ENCODE results near the gene MIDN.

Gene MIDN

GRCh38 chr19:1220976-1221903 lies 27.1 kb upstream of the MIDN start:
- no peak for DNase-seq (ENCODE audit: low read depth)

GRCh38 chr19:1221904-1222255 lies 26.5 kb upstream of the MIDN start:
- no peak for DNase-seq (ENCODE audit: low read depth)

- no peak for DNase-seq (ENCODE audit: low read depth)
These were observed 26.0 kb upstream of the MIDN start for GRCh38 chr19:1222394-1222793.

GRCh38 chr19:1223018-1223855 lies 25.1 kb upstream of the MIDN start:
- no peak for DNase-seq (ENCODE audit: low read depth)

GRCh38 chr19:1224047-1224825 lies 24.1 kb upstream of the MIDN start:
- no peak for DNase-seq (ENCODE audit: low read depth)

- DNase-seq (ENCODE audit: low read depth) = no peak
These were observed 23.5 kb upstream of the MIDN start for GRCh38 chr19:1224847-1225246.

- DNase-seq (ENCODE audit: low read depth) = no peak
These were observed 22.8 kb upstream of the MIDN start for GRCh38 chr19:1225440-1226226.

GRCh38 chr19:1226227-1226518 lies 22.2 kb upstream of the MIDN start:
- DNase-seq (ENCODE audit: low read depth) = no peak

GRCh38 chr19:1226522-1227303 lies 21.7 kb upstream of the MIDN start:
- DNase-seq (ENCODE audit: low read depth) = no peak

GRCh38 chr19:1227304-1228054 lies 20.9 kb upstream of the MIDN start:
- DNase-seq (ENCODE audit: low read depth) = no peak

GRCh38 chr19:1228161-1228957 lies 20.0 kb upstream of the MIDN start:
- DNase-seq (ENCODE audit: low read depth) = no peak

- no peak for DNase-seq (ENCODE audit: low read depth)
These were observed 19.1 kb upstream of the MIDN start for GRCh38 chr19:1229056-1229923.

GRCh38 chr19:1229924-1230782 lies 18.2 kb upstream of the MIDN start:
- DNase-seq (ENCODE audit: low read depth) = no peak

GRCh38 chr19:1230783-1231489 lies 17.4 kb upstream of the MIDN start:
- DNase-seq (ENCODE audit: low read depth) = no peak

- DNase-seq (ENCODE audit: low read depth) = no peak
These were observed 16.4 kb upstream of the MIDN start for GRCh38 chr19:1231729-1232637.

GRCh38 chr19:1232652-1233072 lies 15.7 kb upstream of the MIDN start:
- DNase-seq (ENCODE audit: low read depth) = no peak
